ENCODE measurements around the gene PRR18. TPM values are rescaled to one million over a fixed set of nuclear protein-coding genes. Genes with fewer than 3 reads are reported as not detected.
A peak's percentile ranks its signal among the peaks of the same experiment; 100 is the strongest.

Gene PRR18
- total RNA-seq, 2 donors from 2014 or later = not detected

DNA sequence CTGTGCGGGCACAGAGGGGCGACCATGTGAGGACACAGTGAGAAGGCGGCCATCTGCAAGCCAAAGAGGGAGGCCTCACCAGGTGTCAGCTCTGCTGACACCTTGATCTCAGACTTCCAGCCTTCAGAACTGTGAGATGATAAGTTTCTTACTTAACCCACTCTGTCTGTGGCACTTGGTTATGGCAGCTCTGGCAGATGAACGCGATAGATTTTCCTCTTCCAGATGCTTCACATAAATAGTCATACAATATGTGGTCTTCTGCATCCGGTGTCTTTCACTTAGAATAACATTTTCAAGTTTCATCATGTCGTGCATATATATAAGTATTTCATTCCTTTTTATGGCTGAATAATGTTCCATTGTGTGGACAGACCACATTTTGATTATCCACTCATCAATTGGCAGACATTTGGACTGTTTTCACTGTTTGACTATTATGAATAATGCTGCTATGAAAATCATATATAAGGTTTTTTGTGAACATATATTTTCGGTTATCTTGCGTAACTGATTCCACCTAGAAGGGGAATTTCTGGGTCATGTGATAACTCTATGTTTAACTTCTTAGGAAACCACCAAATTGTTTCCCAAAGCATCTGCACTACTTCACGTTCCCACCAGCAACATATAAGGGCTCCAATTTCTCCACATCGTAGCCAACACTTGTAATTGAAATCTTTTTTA lies 30.2 kb downstream of the PRR18 start:
- H3K36me3 ChIP-seq = no peaks in the 10 kb centered on the region
- no peak for DNase-seq (ENCODE audit: low spot score)

DNA sequence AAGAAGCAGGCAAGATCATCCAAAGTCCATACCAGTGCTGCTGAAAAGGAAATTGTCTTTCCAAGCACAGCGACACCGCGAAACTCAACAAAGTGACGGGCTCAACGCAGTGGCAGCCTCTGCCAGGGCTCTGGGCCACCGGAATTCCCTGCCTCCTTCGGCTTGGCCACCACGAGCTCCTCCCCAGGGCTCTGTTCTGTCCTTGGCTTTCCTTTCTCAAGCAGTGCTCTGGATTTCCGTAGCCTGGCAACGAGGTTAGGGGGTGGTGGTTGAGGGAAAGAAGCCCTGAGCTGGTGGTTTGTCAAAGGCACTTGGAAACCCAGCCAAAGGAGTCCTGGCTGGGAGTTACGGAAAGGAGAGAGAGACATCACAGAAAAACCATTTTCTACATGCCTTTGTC lies 31.2 kb downstream of the PRR18 start:
- no peak for DNase-seq (ENCODE audit: low spot score)
- Histone ChIP-seq H3K27ac (no peak overlapping the region), H3K4me3 (no peak overlapping the region), H3K36me3 (no peaks in the 10 kb centered on the region), H3K4me1 (no peaks in the 10 kb centered on the region), H3K9me3 (no peaks in the 10 kb centered on the region), H3K27me3 (no peaks in the 10 kb centered on the region)
- TF ChIP-seq CTCF (IDR thresholded peaks at IDR 0.05) = no peak

More for the DNA sequence above, 30.2 kb downstream of the PRR18 start:
- Histone ChIP-seq H3K4me3 (no peak overlapping the region), H3K27me3 (no peaks in the 10 kb centered on the region), H3K27ac (no peak overlapping the region), H3K4me1 (no peaks in the 10 kb centered on the region), H3K9me3 (no peaks in the 10 kb centered on the region)
- no peak for TF ChIP-seq CTCF (IDR thresholded peaks at IDR 0.05)

- DNase-seq (ENCODE audit: low spot score) = peak; percentile 58
- Histone ChIP-seq H3K4me3 (no peak overlapping the region), H3K4me1 (no peaks in the 10 kb centered on the region), H3K27me3 (no peaks in the 10 kb centered on the region), H3K27ac (no peak overlapping the region), H3K9me3 (no peaks in the 10 kb centered on the region), H3K36me3 (no peaks in the 10 kb centered on the region)
- TF ChIP-seq CTCF (IDR thresholded peaks at IDR 0.05) = peak; percentile 97 to 99
These were observed 32.5 kb downstream of the PRR18 start for GRCh38 chr6:166275714-166276166.

DNA sequence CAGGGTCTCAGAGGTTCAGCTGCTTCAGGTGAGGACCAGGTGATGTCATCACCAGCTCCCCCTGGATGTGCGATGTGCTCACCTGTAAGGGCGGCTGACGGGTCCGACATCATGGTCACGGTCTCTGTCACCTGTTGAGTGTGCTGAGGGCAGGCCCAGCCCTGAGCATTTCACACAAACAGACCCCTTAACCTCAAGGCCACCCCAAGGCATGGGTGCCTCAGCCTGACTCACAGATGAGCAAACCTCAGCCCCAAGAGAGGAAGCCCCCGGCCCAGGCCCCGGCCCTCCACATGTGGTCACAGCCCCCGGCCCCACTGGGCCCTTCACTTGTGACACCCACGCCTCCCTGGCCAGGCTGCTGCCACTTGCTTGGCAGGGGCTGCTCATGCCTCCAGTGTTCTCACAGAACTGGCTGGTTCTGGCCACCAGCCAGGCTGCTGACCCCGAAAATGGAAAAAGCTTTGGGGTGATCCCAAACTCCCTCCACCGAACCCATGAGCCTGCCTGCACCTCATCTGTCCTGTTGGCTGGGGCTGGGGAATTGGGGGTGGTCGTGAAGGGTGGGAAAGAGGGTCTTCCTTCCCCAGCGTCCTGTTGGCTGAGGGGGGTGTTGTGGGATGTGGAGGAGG lies 33.3 kb downstream of the PRR18 start:
- DNase-seq (ENCODE audit: low spot score) = peak; percentile 52
- no peaks in the 10 kb centered on the region for H3K36me3 ChIP-seq
- H3K4me3 ChIP-seq = no peak overlapping the region
- TF ChIP-seq CTCF (IDR thresholded peaks at IDR 0.05) = no peak
- H3K4me1 ChIP-seq = no peaks in the 10 kb centered on the region
- no peak overlapping the region for H3K27ac ChIP-seq
- no peaks in the 10 kb centered on the region for H3K9me3 ChIP-seq
- H3K27me3 ChIP-seq = no peaks in the 10 kb centered on the region

- no peaks in the 10 kb centered on the region for H3K36me3 ChIP-seq
- DNase-seq (ENCODE audit: low spot score) = no peak
- no peak overlapping the region for H3K27ac ChIP-seq
- H3K9me3 ChIP-seq = no peaks in the 10 kb centered on the region
- no peak overlapping the region for H3K4me3 ChIP-seq
- H3K27me3 ChIP-seq = no peaks in the 10 kb centered on the region
- TF ChIP-seq CTCF (IDR thresholded peaks at IDR 0.05) = no peak
- H3K4me1 ChIP-seq = no peaks in the 10 kb centered on the region
These were observed 34.0 kb downstream of the PRR18 start for GRCh38 chr6:166274163-166274562.

Measured in right atrium auricular region (tissue), 2 donors.